Airway epithelial cell (primary cell): ENCODE results near the gene LRRC8B. TPM values are rescaled to one million over a fixed set of nuclear protein-coding genes. Genes with fewer than 3 reads are reported as not detected.

Source experiments
- total RNA-seq: library from RNA; depleted of rRNA; stranded (reverse); fragments of >200 nt; gene quantifications from 2 replicates; pipeline ENCODE4 v1.2.3, GENCODE V29; 2015

Gene LRRC8B
- total RNA-seq: 9.1 and 14.5 TPM in 2 replicates

DNA sequence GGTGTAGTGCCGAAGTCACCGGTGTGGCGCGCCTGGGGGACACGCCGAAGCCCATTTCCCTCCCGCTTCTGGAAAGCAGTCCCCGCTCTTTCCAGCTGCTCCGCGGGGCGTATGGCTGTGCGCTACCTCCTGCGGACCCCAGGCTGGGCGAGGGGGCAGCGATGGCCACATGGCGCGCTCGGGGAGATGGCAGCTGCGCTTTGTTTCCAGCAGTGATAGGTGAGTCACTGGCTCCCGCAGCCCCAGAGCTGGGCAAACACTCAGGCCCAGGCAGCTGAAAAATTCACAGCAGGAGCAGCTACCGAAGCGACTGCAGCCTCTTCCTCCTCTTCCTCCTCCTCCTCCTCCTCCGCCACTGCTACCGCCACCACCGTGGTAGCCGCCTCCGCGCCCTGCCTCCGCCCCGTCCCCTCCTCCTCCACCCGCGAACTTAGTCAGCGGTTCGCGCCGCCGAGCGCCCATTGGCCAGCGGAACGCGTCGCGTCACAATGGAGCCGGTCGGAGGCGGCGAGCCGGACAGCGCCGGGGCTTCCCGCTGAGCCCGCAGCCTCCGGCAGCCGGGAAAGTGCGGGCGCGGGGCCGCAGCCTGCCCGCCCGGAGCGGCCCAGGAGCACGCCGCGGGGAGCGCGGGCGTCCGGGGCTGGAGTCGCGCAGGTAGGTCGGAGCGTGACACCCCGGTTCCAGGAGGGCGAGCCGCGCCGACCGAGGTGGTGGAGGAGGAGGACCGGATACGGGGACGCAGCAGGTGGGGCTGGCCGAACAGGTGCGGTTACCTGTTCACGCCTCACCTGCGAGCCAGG is at the start of gene LRRC8B:
TSS of gene LRRC8B (plus strand) at position 461 of the 800 bp plus-strand sequence. CDS start 57,822 bp downstream, outside the sequence.

GRCh38 chr1:89632657-89633247 is 108.1 kb downstream of the LRRC8B start, which contains the start of gene LRRC8C:
LRRC8C (plus strand) TSS chr1:89633120; CDS start chr1:89686474, 53,354 bp downstream.

Other genes starting within 250 kb of the LRRC8B start
- 75.2 and 93.7 TPM in 2 replicates for gene GBP6, start 160.8 kb upstream of the LRRC8B start, total RNA-seq
- 12.7 and 15.9 TPM in 2 replicates for gene LRRC8C, start 108.3 kb downstream of the LRRC8B start, total RNA-seq